Lower leg skin (tissue), 3 donors: ENCODE results near the gene MUCL1.

Experiments
- POLR2A ChIP-seq, 2 donors: fragments of 450-650 bp; IDR thresholded peaks; one replicate each; pipeline ENCODE4 v1.6.1; 2016 to 2017; ENCODE audit warnings: antibody characterized with exemption in 2 of 2, mild to moderate bottlenecking in 1 of 2, moderate library complexity in 1 of 2
- TF ChIP-seq, protein P1 (sequence below), 3 donors: fragments of 450-650 bp; IDR thresholded peaks; one replicate each; pipeline ENCODE4 v1.5.1; 2016; ENCODE audit warnings: antibody characterized with exemption in 3 of 3, mild to moderate bottlenecking in 3 of 3, moderate library complexity in 2 of 3

DNA sequence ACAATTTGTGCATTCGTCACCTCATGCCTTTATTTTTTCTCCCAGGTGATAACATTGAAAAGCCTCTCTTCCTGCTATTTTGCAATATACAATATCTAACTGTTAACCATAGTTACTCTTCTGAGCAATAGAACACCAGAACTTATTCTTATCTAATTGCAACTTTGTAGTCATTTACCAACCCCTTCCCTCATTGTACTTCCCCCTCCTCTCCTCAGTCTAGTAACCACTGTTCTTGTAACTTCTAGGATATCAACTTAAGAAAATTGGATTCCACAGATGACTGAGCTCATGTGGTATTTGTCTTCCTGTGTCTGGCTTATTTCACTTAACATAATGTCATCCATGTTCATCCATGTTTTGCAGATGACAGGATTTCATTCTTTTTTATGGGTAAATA is 7.6 kb downstream of the MUCL1 start:
- TF ChIP-seq, protein P1, sequence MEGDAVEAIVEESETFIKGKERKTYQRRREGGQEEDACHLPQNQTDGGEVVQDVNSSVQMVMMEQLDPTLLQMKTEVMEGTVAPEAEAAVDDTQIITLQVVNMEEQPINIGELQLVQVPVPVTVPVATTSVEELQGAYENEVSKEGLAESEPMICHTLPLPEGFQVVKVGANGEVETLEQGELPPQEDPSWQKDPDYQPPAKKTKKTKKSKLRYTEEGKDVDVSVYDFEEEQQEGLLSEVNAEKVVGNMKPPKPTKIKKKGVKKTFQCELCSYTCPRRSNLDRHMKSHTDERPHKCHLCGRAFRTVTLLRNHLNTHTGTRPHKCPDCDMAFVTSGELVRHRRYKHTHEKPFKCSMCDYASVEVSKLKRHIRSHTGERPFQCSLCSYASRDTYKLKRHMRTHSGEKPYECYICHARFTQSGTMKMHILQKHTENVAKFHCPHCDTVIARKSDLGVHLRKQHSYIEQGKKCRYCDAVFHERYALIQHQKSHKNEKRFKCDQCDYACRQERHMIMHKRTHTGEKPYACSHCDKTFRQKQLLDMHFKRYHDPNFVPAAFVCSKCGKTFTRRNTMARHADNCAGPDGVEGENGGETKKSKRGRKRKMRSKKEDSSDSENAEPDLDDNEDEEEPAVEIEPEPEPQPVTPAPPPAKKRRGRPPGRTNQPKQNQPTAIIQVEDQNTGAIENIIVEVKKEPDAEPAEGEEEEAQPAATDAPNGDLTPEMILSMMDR (IDR thresholded peaks at IDR 0.05): no peak
- TF ChIP-seq POLR2A (IDR thresholded peaks at IDR 0.05): no peak
